Jurkat, Clone E6-1 (cell line): ENCODE results near the gene MCC.

Experiments used
- DNase-seq: peaks from one replicate; pipeline ENCODE4 v3.0.0-alpha.2; 2011; ENCODE audit warnings: low read depth, low spot score
- H3K4me3 ChIP-seq: 2 replicates; pipeline ENCODE4 v1.5.1; 2011; ENCODE audit warnings: mild to moderate bottlenecking, low read length, control low read depth, moderate library complexity

The MCC gene

DNA sequence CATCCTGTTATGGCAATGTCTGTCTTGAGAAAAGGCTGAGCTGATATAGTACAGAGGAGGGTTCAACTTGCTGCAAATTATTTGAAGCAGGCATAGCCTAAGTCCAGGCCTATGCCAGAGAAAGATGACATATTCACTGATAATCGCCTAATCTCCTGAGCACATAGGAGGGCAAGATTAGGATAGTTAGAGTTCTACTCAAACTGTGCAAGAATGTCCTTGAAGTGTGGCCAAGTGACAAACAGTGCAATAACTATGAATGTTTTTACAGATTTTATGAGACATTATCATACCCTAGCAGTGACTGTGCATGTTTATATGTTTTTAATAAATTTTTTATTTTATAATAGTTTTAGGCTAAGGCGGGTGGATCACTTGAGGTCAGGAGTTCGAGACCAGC lies 149.6 kb downstream of the MCC start:
- no peak for DNase-seq
- H3K4me3 ChIP-seq = no peak overlapping the region

DNA sequence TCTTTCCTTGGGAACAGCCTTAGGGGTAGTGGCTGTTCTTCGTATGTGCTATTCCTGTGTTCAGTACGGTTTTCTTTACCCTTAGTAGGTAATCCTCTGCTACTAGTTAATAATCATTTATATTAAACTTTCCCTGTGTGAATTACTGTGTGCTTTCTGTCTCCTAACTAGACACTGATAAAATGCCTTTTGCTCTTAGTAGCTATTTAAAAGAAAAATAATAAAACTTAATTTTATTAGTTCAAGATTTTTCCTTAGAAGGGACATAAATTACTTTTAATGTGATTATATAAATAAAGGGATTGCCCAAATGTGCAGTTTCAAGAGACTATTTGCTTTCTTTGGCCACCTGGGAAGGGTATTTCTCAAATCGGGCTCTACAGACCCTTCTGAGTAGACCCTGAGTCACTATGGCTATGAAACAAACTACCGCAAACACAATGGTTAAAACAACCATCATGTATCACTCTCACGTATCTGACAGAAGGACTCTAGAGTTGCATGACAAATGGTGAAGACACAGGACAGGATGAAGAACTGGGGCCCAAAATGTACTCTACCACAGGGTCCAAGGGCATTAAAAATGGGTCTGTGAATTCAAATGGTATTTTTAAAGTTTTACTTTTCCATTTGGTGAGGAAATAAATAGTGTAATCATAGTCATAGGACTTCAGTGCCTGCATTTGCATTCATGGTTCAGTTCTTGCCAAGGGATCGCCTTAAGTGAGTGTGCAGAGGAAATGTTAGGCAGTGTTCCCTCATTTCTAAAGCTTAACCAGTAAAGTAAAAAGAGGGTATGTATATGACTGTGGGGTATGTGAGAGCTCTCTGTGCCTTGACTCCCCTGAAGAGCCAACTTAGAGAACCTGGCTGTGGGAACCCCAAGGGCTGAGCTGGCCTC lies 150.5 kb downstream of the MCC start:
- no peak overlapping the region for H3K4me3 ChIP-seq
- no peak for DNase-seq

DNA sequence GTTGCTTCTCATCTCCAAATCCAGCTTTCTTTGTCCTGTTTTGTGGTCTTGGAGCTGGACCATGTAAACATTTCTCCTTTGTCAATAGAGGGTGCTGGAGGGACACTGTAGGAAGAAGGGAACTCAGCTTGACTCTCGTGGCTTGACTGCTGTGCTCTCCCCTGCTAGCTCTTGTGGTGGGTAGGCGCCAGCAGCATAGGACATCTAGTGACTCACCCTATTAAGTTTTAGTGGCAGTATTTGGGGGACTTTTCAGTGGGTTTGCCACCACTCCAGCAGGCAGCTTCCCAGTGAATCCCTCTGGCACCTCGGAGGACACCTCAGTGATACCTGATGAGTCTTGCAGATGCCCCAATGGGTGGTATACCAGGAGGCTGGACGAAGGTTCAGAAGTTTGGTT lies 151.3 kb downstream of the MCC start:
- no peak overlapping the region for H3K4me3 ChIP-seq
- peak; percentile 29 for DNase-seq

DNA sequence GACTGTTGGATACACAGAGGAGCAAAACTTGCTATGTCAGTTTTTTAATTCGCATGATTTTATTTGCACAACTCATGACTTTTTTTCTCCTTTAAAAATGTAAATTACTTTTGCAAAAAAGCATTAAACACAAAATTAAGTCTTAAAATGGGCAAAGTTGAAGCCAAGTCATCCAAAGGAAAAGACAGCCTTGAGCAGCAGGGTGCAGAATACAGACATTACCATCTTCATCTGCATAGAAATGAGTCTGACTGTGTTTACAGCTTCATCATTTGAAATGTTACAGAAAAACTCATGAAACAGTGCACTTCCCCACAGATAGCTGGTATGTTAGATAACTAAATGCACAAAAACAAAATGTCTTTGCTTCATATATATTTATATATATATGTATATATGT lies 154.8 kb downstream of the MCC start:
- H3K4me3 ChIP-seq = no peak overlapping the region
- DNase-seq = no peak

DNA sequence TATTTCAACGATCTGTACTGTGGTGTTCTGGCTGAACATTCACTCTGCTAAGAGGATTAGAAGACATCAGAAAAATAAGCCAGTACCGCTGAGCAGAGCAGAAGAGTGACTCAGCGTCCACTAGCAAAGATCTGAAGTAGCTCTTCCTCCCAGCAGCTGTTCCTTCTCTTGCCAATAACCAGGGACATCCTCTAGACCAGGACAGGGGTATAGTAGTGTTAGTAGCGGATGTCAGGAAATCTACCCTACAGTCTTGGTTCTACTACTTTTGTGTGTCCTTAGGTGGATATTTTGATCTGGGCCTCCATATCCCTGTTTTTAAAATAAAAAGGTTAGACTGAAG lies 157.1 kb downstream of the MCC start:
- no peak for DNase-seq
- H3K4me3 ChIP-seq = no peak overlapping the region

DNA sequence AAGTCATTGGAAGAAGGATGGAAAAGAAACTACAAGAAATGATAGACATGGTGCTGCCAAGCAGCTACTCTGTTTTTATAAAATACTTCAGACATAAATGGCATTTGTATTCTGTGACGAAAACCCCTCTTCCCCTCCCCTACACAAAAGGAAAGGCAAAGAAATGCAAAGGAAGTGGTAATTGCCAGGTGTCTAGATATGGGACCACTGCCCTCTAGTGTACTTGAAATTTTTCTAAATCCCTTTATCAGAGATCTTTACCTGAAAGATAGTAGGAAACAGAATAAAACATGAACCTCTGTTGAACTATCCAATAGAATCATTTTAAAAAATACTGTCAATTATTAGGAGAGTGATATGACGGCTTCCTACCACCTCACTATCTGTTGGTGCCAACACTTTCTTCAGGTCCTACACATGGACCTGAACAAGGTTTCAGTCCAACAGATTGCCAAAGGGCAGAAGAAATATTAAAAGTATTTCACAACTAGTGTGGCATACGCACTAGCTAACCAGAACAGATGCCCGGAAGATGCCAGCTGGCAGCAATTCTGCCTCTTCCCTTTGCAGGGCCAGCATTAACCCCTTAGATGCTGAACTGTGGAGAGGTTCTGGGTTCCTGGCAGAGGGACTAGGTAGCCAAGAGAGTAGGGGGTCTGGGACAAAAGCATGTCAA lies 157.6 kb downstream of the MCC start:
- DNase-seq = peak; percentile 79
- H3K4me3 ChIP-seq = no peak overlapping the region

DNA sequence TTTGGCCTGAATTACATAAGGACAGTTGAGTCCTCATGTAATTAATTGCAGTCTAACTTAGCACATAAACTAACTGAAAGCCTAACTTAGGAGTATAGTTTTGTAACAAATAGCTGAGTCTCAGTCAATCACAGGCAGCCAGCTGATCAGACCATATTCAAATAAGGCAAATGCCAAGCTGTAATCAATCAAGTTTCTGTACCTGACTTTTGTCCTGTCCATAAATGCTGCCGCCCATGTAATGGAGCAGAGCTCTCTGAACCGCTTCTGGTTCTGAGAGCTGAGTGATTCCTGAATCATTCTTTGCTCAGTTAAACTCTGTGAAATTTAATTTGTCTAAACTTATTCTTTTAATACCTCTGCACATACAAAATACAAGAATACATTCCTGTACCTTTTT lies 158.3 kb downstream of the MCC start:
- DNase-seq = no peak
- no peak overlapping the region for H3K4me3 ChIP-seq

DNA sequence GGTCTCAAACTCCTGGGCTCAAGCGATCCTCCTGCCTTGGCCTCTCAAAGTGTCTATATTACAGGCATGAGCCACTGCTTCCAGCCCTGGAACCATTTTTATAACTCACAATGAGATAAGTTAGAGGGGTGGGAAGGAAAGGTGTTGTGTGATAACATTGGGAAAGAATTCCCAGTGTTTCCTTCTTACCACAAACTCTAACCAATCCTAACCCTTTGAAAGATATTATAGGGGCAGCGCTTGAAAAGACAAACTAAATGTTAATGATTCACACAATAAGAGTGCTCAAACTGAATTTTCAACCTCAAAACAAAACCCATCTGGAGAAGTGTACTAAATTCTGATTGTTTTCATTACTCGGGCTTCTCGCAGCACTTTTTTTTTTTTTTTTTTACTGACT lies 163.2 kb downstream of the MCC start:
- DNase-seq = no peak
- H3K4me3 ChIP-seq = no peak overlapping the region

DNA sequence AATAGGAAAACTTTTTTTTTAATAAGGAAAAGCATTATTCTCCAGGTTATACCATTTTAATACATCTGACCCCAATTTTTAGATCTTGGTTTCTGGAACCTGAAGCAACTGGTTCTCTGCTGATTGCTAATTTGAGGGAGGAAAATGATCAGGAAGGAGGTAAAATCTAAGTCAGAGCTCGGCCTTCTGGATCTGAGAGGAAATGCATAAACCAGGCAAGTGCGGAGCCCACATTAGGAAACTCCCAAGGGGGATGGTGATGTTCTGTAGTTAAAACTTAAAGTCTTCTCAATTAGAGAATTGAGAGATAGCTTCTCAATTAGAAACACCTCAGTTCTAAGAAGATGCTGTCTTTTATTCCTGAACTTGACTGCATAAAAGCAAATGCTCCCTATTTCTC lies 167.0 kb downstream of the MCC start:
- H3K4me3 ChIP-seq = no peak overlapping the region
- DNase-seq = no peak

DNA sequence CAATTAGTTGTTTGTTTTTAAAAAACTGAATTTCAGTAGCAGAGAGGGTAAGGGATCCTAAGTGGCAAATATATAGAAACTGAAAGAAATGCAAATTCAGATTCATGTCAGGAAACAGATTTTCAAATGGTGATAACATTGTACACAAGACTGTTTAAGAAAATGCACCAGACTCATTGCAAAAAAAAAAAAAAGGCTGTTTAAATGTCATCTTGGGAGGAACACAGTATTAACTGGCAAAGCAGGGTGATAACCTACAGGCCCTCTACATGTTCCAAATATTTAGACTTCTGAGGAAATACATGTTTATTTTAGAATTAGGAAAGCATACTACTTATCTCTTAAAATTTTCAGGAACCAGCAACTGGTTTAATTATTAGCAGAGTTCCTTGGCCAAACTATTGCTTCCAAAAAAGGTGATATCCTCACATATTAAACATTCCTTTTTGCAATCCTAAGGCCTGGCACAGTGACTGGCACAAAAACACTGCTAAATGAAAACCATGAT lies 167.9 kb downstream of the MCC start:
- no peak for DNase-seq
- H3K4me3 ChIP-seq = no peak overlapping the region

DNA sequence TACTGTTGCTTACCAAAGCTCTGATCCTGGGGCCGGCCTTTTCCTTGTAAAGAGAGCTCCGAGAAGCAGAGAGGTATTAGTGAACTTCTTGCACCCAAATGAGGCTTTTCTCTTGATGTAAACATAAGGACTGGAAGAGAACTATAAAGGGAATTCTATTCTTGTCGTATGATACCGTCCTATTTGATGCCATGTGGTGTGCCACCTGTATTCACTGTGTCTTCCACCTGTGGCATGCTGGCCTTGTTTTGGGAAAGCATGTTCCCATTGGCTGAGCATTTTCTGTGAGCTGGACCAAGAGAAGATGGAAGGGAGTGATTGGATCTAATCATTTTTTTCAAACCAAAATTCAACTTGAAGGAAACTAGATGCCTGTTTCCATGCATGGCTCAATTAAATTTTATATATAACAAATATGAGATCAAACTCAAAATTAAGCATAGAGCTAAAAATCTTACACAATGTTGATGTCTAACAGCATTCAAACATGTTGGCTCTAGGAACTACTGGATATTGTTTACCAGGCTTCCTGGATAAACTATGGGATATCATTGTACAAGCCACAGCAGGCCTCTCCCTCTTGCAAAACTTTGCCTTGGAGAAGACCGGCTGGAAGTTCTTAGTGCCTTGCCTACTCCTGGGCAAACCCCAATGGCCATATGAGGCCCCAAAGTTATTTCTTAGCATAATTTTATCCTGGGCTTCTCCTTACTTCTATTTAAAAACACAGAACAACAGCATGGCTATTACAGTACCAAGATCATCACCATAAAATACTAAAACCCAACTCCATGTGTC lies 168.8 kb downstream of the MCC start:
- no peak overlapping the region for H3K4me3 ChIP-seq
- no peak for DNase-seq

DNA sequence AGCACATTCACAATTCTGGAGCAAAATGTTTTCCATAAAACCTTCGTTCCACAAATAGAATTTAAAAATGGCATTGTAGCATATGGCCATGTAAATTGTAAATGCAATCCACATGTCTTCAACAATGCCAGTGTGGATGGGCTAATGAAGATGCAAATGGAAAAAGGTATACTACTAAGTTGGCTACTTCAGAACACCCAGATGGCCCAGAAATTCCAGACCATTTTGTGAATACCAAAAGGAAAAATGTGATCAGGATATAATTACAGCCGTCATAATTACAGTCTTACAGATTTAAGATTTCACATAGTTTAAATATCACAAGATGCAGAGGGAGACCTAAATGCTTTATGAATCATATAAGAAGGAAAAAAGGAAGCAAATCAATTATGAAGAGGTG lies 170.6 kb downstream of the MCC start:
- no peak overlapping the region for H3K4me3 ChIP-seq
- DNase-seq = no peak

DNA sequence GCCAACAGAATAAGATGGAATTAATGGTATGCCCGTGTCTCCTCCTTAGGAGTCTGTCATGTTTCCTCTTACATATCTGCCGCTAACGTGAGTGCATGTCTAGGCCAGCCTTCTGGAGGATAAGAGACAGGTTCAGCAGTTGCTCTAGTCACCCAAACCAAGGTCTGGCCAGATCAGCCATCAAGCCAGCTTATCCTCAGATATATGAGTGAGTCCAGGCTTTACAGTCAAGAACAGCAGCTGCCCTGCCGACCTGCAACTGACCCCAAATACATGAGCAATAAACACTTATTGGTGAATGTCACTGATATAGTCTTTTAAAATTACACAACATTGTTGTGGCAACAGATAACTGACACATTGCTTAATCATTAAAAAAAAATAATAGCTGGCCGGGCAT lies 177.0 kb downstream of the MCC start:
- H3K4me3 ChIP-seq = no peak overlapping the region
- DNase-seq = no peak

DNA sequence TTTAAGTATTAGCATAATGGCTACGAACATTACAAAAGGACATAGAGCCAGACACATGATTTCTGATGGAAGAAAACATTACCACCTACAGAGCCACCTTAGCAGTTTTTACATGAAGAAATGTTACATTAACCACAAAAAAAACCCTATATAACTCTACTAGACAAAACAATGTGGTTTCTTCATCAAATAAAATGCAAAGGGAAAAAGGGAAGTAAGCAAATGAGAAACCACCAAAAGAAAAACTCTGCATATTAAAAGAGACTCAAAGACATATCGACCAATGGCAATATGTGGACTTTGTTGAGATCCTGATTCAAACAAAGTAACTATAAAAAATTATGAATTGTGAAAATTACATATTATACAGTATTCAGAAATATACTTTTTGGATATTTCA lies 186.1 kb downstream of the MCC start:
- H3K4me3 ChIP-seq = no peak overlapping the region
- no peak for DNase-seq

DNA sequence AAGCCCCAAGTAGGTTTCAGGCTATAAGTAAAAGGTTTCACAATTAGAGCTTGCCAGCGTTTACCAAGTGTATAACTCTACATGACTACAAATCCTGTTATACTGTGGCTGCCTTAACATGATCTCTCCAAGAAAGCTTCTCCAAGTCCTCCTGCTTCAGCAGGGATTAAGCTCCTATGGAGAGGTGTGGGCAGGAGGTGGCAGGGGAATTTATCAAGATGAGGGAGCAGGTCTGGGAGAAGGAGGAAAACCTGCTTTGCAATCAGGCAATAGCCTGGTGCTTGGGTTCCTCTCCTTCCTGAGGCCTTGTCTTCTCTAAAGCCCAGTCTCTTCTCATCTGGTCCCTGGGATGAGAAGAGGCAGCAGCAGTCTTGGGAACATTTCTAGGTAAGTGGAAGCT lies 188.7 kb downstream of the MCC start:
- DNase-seq = no peak
- H3K4me3 ChIP-seq = no peak overlapping the region

DNA sequence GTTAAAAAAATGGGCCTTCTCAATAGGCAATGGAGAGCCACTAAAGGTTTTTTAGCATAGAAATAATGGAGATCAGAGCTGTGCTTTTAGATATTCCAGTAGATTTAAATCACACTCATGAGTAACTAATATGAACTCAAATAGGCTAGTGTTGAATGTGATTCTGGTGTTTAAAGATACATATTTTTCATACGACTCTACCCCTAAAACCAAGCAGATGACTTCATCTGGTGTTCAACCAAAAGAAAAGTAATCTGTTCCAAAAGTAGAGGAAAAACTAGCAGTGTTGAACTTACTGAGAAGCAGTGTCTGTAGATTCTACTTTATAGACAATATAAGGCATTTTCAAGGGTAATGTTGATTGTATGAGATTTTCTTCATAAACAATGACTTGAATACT lies 191.6 kb downstream of the MCC start:
- no peak for DNase-seq

DNA sequence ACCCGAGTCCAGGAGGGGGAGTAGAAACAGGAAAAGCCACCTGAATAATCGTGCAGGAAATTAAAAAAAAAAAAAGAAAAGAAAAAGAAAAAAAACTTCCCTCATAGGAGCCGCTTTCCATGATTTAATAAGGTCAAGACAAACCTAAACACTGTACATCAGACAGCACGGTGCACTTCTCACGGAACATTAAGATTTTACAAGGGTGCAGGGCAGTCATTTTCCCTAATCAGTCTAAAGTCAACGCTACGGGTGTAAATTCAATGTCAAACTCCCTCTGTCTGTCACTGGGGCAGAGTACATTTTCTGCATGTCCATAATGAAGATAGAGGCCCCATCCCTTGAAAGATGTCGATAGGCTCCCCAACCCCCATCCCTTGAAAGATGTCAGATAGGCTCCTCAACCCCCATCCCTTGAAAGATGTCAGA lies 193.1 kb downstream of the MCC start:
- DNase-seq = no peak
- H3K4me3 ChIP-seq = peak overlapping the region; percentile 52

More for the DNA sequence above, 191.6 kb downstream of the MCC start:
- no peak overlapping the region for H3K4me3 ChIP-seq

DNA sequence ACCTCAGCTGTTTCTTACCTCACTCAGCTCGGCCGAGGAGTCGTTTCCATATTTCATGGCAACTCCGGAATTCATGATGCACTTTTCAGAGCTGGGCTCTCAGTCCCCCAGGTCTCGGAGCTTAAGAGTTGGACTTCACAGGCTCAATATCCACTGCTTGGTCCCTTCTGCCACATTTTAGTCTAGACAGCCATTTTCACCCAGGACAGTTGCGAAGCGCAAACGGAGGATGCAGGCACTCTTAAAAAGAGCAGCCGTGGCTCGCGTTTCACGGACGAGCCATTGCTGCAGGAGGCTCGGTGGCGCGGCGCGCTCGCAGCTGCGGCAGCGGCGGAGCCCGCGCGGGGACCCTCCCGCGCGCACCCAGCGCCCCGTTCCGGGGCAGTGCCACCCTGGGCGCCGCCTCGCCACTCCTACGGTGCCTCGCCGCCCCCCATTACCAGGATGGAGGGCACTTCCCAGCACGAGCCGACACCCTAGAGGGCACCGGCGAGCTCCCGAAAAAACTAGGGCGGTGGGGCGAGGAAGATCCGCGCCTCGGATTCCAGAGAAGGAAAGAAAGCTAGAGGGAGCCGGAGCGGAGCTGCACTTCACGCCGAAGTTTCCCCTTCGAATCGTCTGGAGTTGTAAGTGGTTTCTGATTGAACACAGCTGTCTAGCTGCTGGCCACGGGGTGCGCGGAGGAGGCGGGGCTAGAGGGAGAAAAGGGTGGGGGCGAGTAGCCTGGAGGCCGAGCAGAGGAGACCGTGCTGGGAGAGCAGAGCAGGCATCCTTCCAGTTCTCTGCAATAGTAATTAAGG lies 193.7 kb downstream of the MCC start:
- peak; percentile 28 for DNase-seq
- H3K4me3 ChIP-seq = peak overlapping the region; percentile 52

DNA sequence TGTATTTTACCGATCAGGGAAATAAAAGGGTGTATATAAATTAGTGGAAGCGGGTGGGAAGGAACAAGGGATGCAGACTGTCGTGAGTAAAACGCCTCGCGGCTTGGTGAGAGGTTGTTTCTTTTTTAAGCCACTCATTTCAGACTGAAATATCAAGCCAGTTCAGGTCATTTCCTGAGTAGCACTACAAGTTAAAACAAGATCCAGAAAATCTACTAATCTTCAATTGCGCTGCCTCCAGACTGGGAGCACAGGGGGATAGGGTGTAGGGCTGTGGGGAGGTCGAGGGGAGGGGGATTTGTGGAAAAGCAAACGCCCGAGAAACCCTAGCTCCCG lies 194.3 kb downstream of the MCC start:
- H3K4me3 ChIP-seq = peak overlapping the region; percentile 52
- no peak for DNase-seq
